Right forelimb (tissue), 1 donor: ENCODE results near the gene IL10RB.

Experiments
- DNase-seq: peaks from one replicate; pipeline ENCODE4 v3.0.0-alpha.2; 2018

The IL10RB gene

GRCh38 chr21:33339918-33340317 lies 73.8 kb downstream of the IL10RB start:
- DNase-seq: no peak

- no peak for DNase-seq
These were observed 79.6 kb downstream of the IL10RB start for GRCh38 chr21:33345751-33346238.
